ENCODE data around the gene CELF4.

CELF4 gene

GRCh38 chr18:37501136-37501535 is 64.5 kb downstream of the CELF4 start:
- DNase-seq (ENCODE audit: insufficient read length), result no peak
- FAIRE-seq, result no peak
- TF ChIP-seq TAF1 (IDR thresholded peaks at IDR 0.05; ENCODE audit: borderline replicate concordance, low read depth, low read length), result no peak
- TF ChIP-seq POLR2AphosphoS5 (IDR thresholded peaks at IDR 0.05; ENCODE audit: low read depth, low read length), result no peak
- TF ChIP-seq POLR2A (IDR thresholded peaks at IDR 0.05; ENCODE audit: low read depth, low read length), result no peak

GRCh38 chr18:37499913-37500312 is 65.7 kb downstream of the CELF4 start:
- no peak for FAIRE-seq
- DNase-seq (ENCODE audit: insufficient read length), result no peak
- TF ChIP-seq POLR2AphosphoS5 (IDR thresholded peaks at IDR 0.05; ENCODE audit: low read depth, low read length) (no peak), POLR2A (IDR thresholded peaks at IDR 0.05; ENCODE audit: low read depth, low read length) (no peak), TAF1 (IDR thresholded peaks at IDR 0.05; ENCODE audit: borderline replicate concordance, low read depth, low read length) (no peak)

GRCh38 chr18:37499044-37499443 is 66.6 kb downstream of the CELF4 start:
- DNase-seq (ENCODE audit: insufficient read length) (no peak), FAIRE-seq (no peak)
- TF ChIP-seq POLR2A (IDR thresholded peaks at IDR 0.05; ENCODE audit: low read depth, low read length), result no peak
- TF ChIP-seq POLR2AphosphoS5 (IDR thresholded peaks at IDR 0.05; ENCODE audit: low read depth, low read length), result no peak
- no peak for TF ChIP-seq TAF1 (IDR thresholded peaks at IDR 0.05; ENCODE audit: borderline replicate concordance, low read depth, low read length)

GRCh38 chr18:37497853-37498518 is 67.6 kb downstream of the CELF4 start:
- no peak for TF ChIP-seq POLR2AphosphoS5 (IDR thresholded peaks at IDR 0.05; ENCODE audit: low read depth, low read length)
- no peak for TF ChIP-seq TAF1 (IDR thresholded peaks at IDR 0.05; ENCODE audit: borderline replicate concordance, low read depth, low read length)
- no peak for TF ChIP-seq POLR2A (IDR thresholded peaks at IDR 0.05; ENCODE audit: low read depth, low read length)
- no peak for DNase-seq (ENCODE audit: insufficient read length)
- no peak for FAIRE-seq

GRCh38 chr18:37496568-37496967 is 69.0 kb downstream of the CELF4 start:
- no peak for FAIRE-seq
- no peak for DNase-seq (ENCODE audit: insufficient read length)
- no peak for TF ChIP-seq POLR2A (IDR thresholded peaks at IDR 0.05; ENCODE audit: low read depth, low read length)

GRCh38 chr18:37495354-37495753 is 70.2 kb downstream of the CELF4 start:
- no peak for FAIRE-seq
- no peak for DNase-seq (ENCODE audit: insufficient read length)
- TF ChIP-seq POLR2AphosphoS5 (IDR thresholded peaks at IDR 0.05; ENCODE audit: low read depth, low read length) (no peak), TAF1 (IDR thresholded peaks at IDR 0.05; ENCODE audit: borderline replicate concordance, low read depth, low read length) (no peak), POLR2A (IDR thresholded peaks at IDR 0.05; ENCODE audit: low read depth, low read length) (no peak)

GRCh38 chr18:37494406-37494805 is 71.2 kb downstream of the CELF4 start:
- TF ChIP-seq POLR2AphosphoS5 (IDR thresholded peaks at IDR 0.05; ENCODE audit: low read depth, low read length) (no peak), TAF1 (IDR thresholded peaks at IDR 0.05; ENCODE audit: borderline replicate concordance, low read depth, low read length) (no peak), POLR2A (IDR thresholded peaks at IDR 0.05; ENCODE audit: low read depth, low read length) (no peak)
- DNase-seq (ENCODE audit: insufficient read length) (no peak), FAIRE-seq (no peak)

- TF ChIP-seq POLR2AphosphoS5 (IDR thresholded peaks at IDR 0.05; ENCODE audit: low read depth, low read length) (no peak), TAF1 (IDR thresholded peaks at IDR 0.05; ENCODE audit: borderline replicate concordance, low read depth, low read length) (no peak), POLR2A (IDR thresholded peaks at IDR 0.05; ENCODE audit: low read depth, low read length) (no peak)
- no peak for DNase-seq (ENCODE audit: insufficient read length)
- no peak for FAIRE-seq
Observed at GRCh38 chr18:37493352-37493935, 72.2 kb downstream of the CELF4 start.

- TF ChIP-seq POLR2AphosphoS5 (IDR thresholded peaks at IDR 0.05; ENCODE audit: low read depth, low read length) (no peak), POLR2A (IDR thresholded peaks at IDR 0.05; ENCODE audit: low read depth, low read length) (no peak), TAF1 (IDR thresholded peaks at IDR 0.05; ENCODE audit: borderline replicate concordance, low read depth, low read length) (no peak)
- FAIRE-seq (no peak), DNase-seq (ENCODE audit: insufficient read length) (no peak)
Observed at GRCh38 chr18:37492952-37493351, 72.6 kb downstream of the CELF4 start.

- FAIRE-seq, result no peak
- no peak for DNase-seq (ENCODE audit: insufficient read length)
- no peak for TF ChIP-seq TAF1 (IDR thresholded peaks at IDR 0.05; ENCODE audit: borderline replicate concordance, low read depth, low read length)
- TF ChIP-seq POLR2AphosphoS5 (IDR thresholded peaks at IDR 0.05; ENCODE audit: low read depth, low read length), result no peak
- no peak for TF ChIP-seq POLR2A (IDR thresholded peaks at IDR 0.05; ENCODE audit: low read depth, low read length)
Observed at GRCh38 chr18:37491526-37491925, 74.1 kb downstream of the CELF4 start.

GRCh38 chr18:37489998-37490397 is 75.6 kb downstream of the CELF4 start:
- TF ChIP-seq TAF1 (IDR thresholded peaks at IDR 0.05; ENCODE audit: borderline replicate concordance, low read depth, low read length), result no peak
- TF ChIP-seq POLR2A (IDR thresholded peaks at IDR 0.05; ENCODE audit: low read depth, low read length), result no peak
- TF ChIP-seq POLR2AphosphoS5 (IDR thresholded peaks at IDR 0.05; ENCODE audit: low read depth, low read length), result no peak
- no peak for FAIRE-seq
- no peak for DNase-seq (ENCODE audit: insufficient read length)

GRCh38 chr18:37489011-37489410 is 76.6 kb downstream of the CELF4 start:
- TF ChIP-seq POLR2A (IDR thresholded peaks at IDR 0.05; ENCODE audit: low read depth, low read length) (no peak), POLR2AphosphoS5 (IDR thresholded peaks at IDR 0.05; ENCODE audit: low read depth, low read length) (no peak), TAF1 (IDR thresholded peaks at IDR 0.05; ENCODE audit: borderline replicate concordance, low read depth, low read length) (no peak)
- FAIRE-seq (no peak), DNase-seq (ENCODE audit: insufficient read length) (no peak)

Measured in GM12892 (cell line).